PFSK-1 (cell line): ENCODE measurements around the gene NCF4.

Experiments
- POLR2AphosphoS5 ChIP-seq: IDR thresholded peaks from 2 replicates; pipeline ENCODE4 v1.6.1; 2012; ENCODE audit warnings: low read depth, mild to moderate bottlenecking, control low read depth, low read length, moderate library complexity
- TAF1 ChIP-seq: IDR thresholded peaks from 2 replicates; pipeline ENCODE4 v1.6.1; 2012; ENCODE audit warnings: low read length, control low read depth, borderline replicate concordance; ENCODE audit not compliant: insufficient read depth

- TF ChIP-seq POLR2AphosphoS5, result no peak
- TF ChIP-seq TAF1, result no peak
These were observed 61.9 kb downstream of the NCF4 start for GRCh38 chr22:36922711-36923110.
